SK-N-MC (cell line): ENCODE measurements around the gene CCR5AS.

Source experiments
- EZH2 ChIP-seq: fragments of 200-600 bp; sonication (generic); IDR thresholded peaks from one replicate; pipeline ENCODE4 v1.6.1; 2017; ENCODE audit warnings: antibody characterized with exemption
- POLR2AphosphoS5 ChIP-seq: IDR thresholded peaks from 2 replicates; pipeline ENCODE4 v1.6.1; 2012; ENCODE audit warnings: mild to moderate bottlenecking, low read depth, low read length, borderline replicate concordance

DNA sequence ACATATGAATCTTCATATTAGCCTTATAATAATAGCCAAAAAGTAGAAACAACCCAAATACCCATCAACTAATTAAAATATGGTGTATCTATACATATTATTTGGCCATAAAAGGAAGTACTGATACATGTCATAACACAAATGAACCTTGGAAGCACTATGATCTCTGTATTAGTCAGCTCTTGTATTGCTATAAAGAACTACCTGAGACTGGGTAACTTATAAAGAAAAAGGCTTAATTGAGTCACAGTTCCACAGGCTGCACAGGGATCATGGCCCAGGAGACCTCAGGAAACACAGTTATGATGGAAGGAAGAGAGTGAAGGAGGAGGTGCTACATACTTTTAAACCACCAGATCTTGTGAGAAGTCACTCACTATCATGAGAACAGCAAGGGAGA, 69.0 kb downstream of the CCR5AS start:
- TF ChIP-seq EZH2 (no peak), POLR2AphosphoS5 (no peak)
